Coronary artery (tissue), 2 donors: ENCODE data around the gene ATP13A3.

ENCODE experiments used
- DNase-seq: peaks from one replicate; pipeline ENCODE4 v3.0.0-alpha.2; 2017; ENCODE audit warnings: low spot score
- H3K27ac ChIP-seq, 2 donors: fragments of 200-600 bp; sonication (generic); one replicate each; pipeline ENCODE4 v1.5.1; 2016 to 2019
- H3K4me3 ChIP-seq: fragments of 200-600 bp; sonication (generic); 2 replicates; pipeline ENCODE4 v1.5.1; 2016; ENCODE audit warnings: mild to moderate bottlenecking, moderate library complexity
- CTCF ChIP-seq: fragments of 200-600 bp; sonication (generic); IDR thresholded peaks from one replicate; pipeline ENCODE4 v1.5.1; 2019; ENCODE audit warnings: antibody characterized with exemption

The ATP13A3 gene

GRCh38 chr3:194466761-194467356 lies 19.9 kb downstream of the ATP13A3 start:
- DNase-seq: no peak
- Histone ChIP-seq H3K4me3 (no peak overlapping the region), H3K27ac (no peak overlapping the region)
- no peak for TF ChIP-seq CTCF

GRCh38 chr3:194465920-194466570 lies 20.8 kb downstream of the ATP13A3 start:
- TF ChIP-seq CTCF: no peak
- Histone ChIP-seq H3K4me3 (no peak overlapping the region), H3K27ac (no peak overlapping the region)
- no peak for DNase-seq

- TF ChIP-seq CTCF: no peak
- DNase-seq: no peak
- no peak overlapping the region for H3K4me3 ChIP-seq
- no peak overlapping the region for H3K27ac ChIP-seq
Measured at GRCh38 chr3:194465246-194465645, 21.6 kb downstream of the ATP13A3 start.

GRCh38 chr3:194464692-194465091 lies 22.1 kb downstream of the ATP13A3 start:
- H3K4me3 ChIP-seq: no peak overlapping the region
- no peak for DNase-seq
- TF ChIP-seq CTCF: no peak
- no peak overlapping the region for H3K27ac ChIP-seq

- Histone ChIP-seq H3K27ac (no peak overlapping the region), H3K4me3 (no peak overlapping the region)
- TF ChIP-seq CTCF: no peak
- DNase-seq: no peak
Measured at GRCh38 chr3:194462936-194463335, 23.9 kb downstream of the ATP13A3 start.

- H3K27ac ChIP-seq: no peak overlapping the region
- TF ChIP-seq CTCF: no peak
- DNase-seq: no peak
- no peak overlapping the region for H3K4me3 ChIP-seq
Measured at GRCh38 chr3:194460566-194460965, 26.2 kb downstream of the ATP13A3 start.

GRCh38 chr3:194458131-194458530 lies 28.7 kb downstream of the ATP13A3 start:
- H3K27ac ChIP-seq: no peak overlapping the region
- no peak for TF ChIP-seq CTCF
- DNase-seq: no peak

More at GRCh38 chr3:194458131-194458530, 28.7 kb downstream of the ATP13A3 start:
- H3K4me3 ChIP-seq: no peak overlapping the region
